ENCODE data around the gene SAMD14. TPM values are rescaled to one million over a fixed set of nuclear protein-coding genes. Genes with fewer than 3 reads are reported as not detected.

SAMD14 gene
- total RNA-seq, 1 donor from 2014 or later, result 1.7 TPM

- DNase-seq (ENCODE audit: missing footprints) (peak; percentile 16), ATAC-seq (no peak)
- intact Hi-C loops (cut with DNase I), result loop anchor here (5.0 kb wide), 1 partner anchor 69 kb away; the partner anchor contains the start of gene PDK2
These were observed 36.7 kb upstream of the SAMD14 start for GRCh38 chr17:50166518-50167181.

GRCh38 chr17:50165867-50166517 lies 36.0 kb upstream of the SAMD14 start, which contains the start of gene SGCA:
SGCA (plus strand) TSS chr17:50166005; CDS start chr17:50166041, 36 bp downstream.
- peak; percentile 66 for ATAC-seq
- peak; percentile 71 for DNase-seq (ENCODE audit: missing footprints)
- intact Hi-C loops (cut with DNase I), result loop anchor here (5.0 kb wide), 1 partner anchor 69 kb away; the partner anchor contains the start of gene PDK2

GRCh38 chr17:50165466-50165865 lies 35.5 kb upstream of the SAMD14 start:
- intact Hi-C loops (cut with DNase I), result loop anchor here (5.0 kb wide), 1 partner anchor 68 kb away; the partner anchor contains the start of gene PDK2
- ATAC-seq, result no peak
- peak; percentile 58 for DNase-seq (ENCODE audit: missing footprints)

GRCh38 chr17:50165066-50165465 lies 35.1 kb upstream of the SAMD14 start:
- ATAC-seq (no peak), DNase-seq (ENCODE audit: missing footprints) (peak; percentile 63)
- intact Hi-C loops (cut with DNase I), result loop anchor here (5.0 kb wide), 1 partner anchor 68 kb away; the partner anchor contains the start of gene PDK2

- intact Hi-C loops (cut with DNase I), result loop anchor here (5.0 kb wide), 1 partner anchor 47 kb away; no protein-coding TSS in a partner anchor
- DNase-seq (ENCODE audit: missing footprints) (no peak), ATAC-seq (no peak)
These were observed 34.7 kb upstream of the SAMD14 start for GRCh38 chr17:50164697-50164988.

- ATAC-seq, result no peak
- DNase-seq (ENCODE audit: missing footprints), result peak; percentile 65
These were observed 34.1 kb upstream of the SAMD14 start for GRCh38 chr17:50163843-50164696.

GRCh38 chr17:50162466-50163254 lies 32.7 kb upstream of the SAMD14 start:
- DNase-seq (ENCODE audit: missing footprints), result no peak
- ATAC-seq, result no peak
- intact Hi-C loops (cut with DNase I), result loop anchor here (5.0 kb wide), 1 partner anchor 45 kb away; no protein-coding TSS in a partner anchor

More at GRCh38 chr17:50163843-50164696, 34.1 kb upstream of the SAMD14 start:
- intact Hi-C loops (cut with DNase I), result loop anchor here (5.0 kb wide), 1 partner anchor 47 kb away; no protein-coding TSS in a partner anchor

- ATAC-seq (no peak), DNase-seq (ENCODE audit: missing footprints) (peak; percentile 8)
- intact Hi-C loops (cut with DNase I), result loop anchor here (5.0 kb wide), 1 partner anchor 45 kb away; no protein-coding TSS in a partner anchor
These were observed 31.9 kb upstream of the SAMD14 start for GRCh38 chr17:50161911-50162288.

GRCh38 chr17:50161023-50161910 lies 31.3 kb upstream of the SAMD14 start:
- intact Hi-C loops (cut with DNase I), result loop anchor here (5.0 kb wide), 1 partner anchor 44 kb away; no protein-coding TSS in a partner anchor
- peak; percentile 95 for DNase-seq (ENCODE audit: missing footprints)
- ATAC-seq, result peak; percentile 87

GRCh38 chr17:50157891-50158290 lies 27.9 kb upstream of the SAMD14 start:
- ATAC-seq (no peak), DNase-seq (ENCODE audit: missing footprints) (no peak)
- intact Hi-C loops (cut with DNase I), result no loop called here

- ATAC-seq (peak; percentile 2), DNase-seq (ENCODE audit: missing footprints) (peak; percentile 49)
- intact Hi-C loops (cut with DNase I), result no loop called here
These were observed 25.3 kb upstream of the SAMD14 start for GRCh38 chr17:50155115-50155819.

- ATAC-seq, result no peak
- DNase-seq (ENCODE audit: missing footprints), result no peak
These were observed 24.6 kb upstream of the SAMD14 start for GRCh38 chr17:50154604-50155003.

GRCh38 chr17:50153650-50154575 lies 24.0 kb upstream of the SAMD14 start:
- ATAC-seq, result peak; percentile 39
- peak; percentile 84 for DNase-seq (ENCODE audit: missing footprints)

More at GRCh38 chr17:50154604-50155003, 24.6 kb upstream of the SAMD14 start:
- intact Hi-C loops (cut with DNase I), result loop anchor here (5.0 kb wide), 2 partner anchors 42 to 367 kb away; partner anchors contain the start of gene KAT7

GRCh38 chr17:50152736-50153135 lies 22.8 kb upstream of the SAMD14 start:
- DNase-seq (ENCODE audit: missing footprints) (peak; percentile 37), ATAC-seq (no peak)
- intact Hi-C loops (cut with DNase I), result loop anchor here (5.0 kb wide), 2 partner anchors 40 to 365 kb away; partner anchors contain the start of gene KAT7

More at GRCh38 chr17:50153650-50154575, 24.0 kb upstream of the SAMD14 start:
- intact Hi-C loops (cut with DNase I), result loop anchor here (5.0 kb wide), 2 partner anchors 42 to 367 kb away; partner anchors contain the start of gene KAT7

GRCh38 chr17:50151937-50152547 lies 22.1 kb upstream of the SAMD14 start:
- intact Hi-C loops (cut with DNase I), result loop anchor here (5.0 kb wide), 2 partner anchors 40 to 365 kb away; partner anchors contain the start of gene KAT7
- peak; percentile 69 for ATAC-seq
- peak; percentile 84 for DNase-seq (ENCODE audit: missing footprints)
